ENCODE measurements around the gene GPR180.

GPR180 gene

GRCh38 chr13:94656176-94656575 is 54.5 kb downstream of the GPR180 start:
- DNase-seq (ENCODE audit: low spot score) = no peak

GRCh38 chr13:94656766-94657165 is 55.1 kb downstream of the GPR180 start:
- DNase-seq (ENCODE audit: low spot score) = no peak

- no peak for DNase-seq (ENCODE audit: low spot score)
Measured at GRCh38 chr13:94657167-94657566, 55.5 kb downstream of the GPR180 start.

DNA sequence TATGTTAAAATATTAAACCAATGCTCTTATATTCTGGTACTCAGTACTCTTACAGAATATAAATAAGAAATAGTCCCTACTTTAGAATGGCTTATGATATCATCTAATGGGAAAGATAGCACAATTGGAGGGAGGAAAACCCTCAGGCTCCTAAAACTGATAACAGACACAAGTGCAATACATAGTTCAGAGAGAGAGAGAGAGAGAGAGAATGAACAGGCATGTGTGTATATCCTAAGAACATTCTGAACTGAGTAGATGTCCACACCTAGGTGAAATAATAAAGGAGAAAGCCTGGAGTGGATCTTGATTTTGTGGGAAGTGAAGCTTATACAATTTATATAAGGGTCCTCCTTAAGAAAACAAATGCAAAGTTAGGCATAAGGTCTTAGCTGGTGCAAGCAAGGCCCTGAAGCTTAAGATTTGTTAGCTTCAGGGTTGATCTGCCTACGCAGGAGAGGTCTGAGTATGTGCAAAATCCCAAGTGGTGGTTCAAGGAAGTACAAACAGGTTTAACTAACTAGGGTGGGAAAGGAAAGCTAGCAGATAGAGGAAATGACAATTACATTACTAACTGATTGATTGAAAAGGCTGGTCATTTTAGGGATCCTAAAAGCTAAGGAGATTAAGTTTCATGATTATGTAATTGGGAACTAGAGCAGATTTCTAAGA is 57.4 kb downstream of the GPR180 start:
- no peak for DNase-seq (ENCODE audit: low spot score)

DNA sequence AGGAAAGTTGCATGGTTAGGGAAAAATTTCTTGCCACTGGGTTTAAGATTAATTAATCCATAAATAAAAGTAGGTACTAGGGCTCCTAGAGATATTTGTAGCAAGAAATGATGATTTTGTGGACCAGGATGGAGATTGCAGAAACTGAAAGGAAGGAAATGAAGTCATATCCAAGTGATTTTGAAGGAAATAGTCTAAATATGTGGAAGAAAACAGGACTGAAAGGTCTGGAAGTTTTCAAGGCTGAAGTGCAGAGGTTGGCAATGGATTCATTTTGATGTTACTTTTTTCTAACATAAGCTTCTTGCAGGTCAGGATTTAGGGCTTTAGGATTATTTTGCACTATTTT is 57.9 kb downstream of the GPR180 start:
- no peak for DNase-seq (ENCODE audit: low spot score)

GRCh38 chr13:94660695-94661326 is 59.2 kb downstream of the GPR180 start:
- peak; percentile 7 for DNase-seq (ENCODE audit: low spot score)

- no peak for DNase-seq (ENCODE audit: low spot score)
Measured at GRCh38 chr13:94661406-94661805, 59.7 kb downstream of the GPR180 start.

DNA sequence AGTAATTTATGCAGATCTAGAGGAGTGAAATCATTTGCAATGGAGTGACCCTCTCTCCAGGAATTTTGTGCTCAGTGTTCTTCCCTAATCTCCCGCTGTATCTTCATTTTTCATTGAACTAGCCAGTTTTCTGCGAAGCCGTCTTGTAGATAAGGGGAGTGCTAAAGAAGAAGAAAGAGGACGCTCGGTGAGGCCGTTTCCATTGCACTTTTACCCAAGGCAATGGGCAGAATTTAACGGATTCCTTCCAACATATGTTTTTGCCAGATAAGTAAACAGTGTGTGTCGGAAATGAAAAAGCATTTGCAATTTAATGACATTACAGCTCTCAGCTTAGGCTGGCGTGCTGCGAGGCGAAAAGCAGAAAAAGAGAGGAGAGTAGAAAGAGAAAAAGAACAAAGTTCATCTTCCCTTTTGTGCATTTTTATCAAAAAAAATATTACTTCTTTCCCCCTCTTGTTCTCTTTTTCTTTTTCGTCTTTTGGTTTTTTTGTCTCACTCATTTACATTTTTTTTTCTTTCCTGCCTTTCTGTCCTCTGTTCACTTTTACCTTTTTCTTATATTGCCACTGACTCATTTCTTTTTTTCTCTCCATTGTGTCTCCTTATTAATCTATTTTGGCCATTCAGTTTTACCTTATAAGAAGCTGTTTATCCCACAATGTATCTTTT is 60.8 kb downstream of the GPR180 start:
- DNase-seq (ENCODE audit: low spot score) = no peak

DNA sequence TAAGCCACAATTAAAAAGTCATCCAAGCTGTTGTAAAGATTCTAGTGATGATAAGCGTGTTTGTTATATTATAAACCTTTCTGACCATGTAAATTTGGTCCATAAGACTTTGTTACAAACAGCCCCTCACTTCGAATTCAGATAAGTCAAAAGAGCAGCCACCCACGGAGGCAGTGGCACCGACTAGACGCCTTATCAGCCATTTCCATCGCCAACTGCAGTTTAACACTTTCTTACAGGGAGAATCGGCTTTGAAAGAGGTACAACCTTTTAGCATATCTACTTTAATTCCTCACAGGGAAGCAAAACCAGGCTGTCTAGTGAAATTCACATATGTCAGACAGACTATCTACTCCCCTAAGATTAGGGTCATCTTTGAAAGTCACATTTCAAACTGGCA is 63.2 kb downstream of the GPR180 start:
- DNase-seq (ENCODE audit: low spot score) = no peak

DNA sequence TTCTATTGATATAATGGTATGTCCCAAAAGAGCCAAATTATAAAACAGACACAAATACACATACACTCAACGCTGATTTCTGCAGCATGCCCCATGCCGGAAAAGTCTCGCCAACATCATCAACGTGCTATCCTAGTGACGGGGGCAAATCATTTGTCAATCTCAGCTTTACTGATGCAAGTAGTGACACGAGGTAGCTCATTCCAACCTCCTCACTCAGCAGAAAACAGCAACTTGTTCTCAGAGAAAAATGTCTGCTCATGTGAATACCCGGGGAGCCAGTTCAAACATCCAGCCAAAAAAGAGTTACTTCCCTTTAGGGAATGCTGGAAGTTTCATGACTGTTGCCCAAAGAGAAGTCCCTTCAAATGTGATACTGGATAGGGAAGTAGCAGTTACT is 64.4 kb downstream of the GPR180 start:
- no peak for DNase-seq (ENCODE audit: low spot score)

DNA sequence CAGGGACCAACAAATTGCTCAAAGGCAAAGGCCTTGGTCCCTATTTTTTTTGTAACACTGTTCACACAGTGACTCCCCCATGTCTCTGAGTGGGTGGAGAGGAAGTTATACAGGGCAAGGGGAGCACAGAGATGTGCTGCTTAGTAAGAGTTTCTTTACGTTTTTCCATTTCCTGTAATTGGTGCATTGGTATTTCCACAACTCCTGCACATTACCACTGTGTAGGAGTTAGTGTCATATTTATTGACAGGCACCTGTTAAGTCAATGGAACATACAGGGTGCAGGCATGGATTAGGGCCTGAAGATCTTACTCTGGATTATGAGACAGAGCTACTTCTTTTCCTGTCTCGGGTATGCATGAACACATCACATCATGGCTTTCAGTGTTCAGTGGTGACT is 65.5 kb downstream of the GPR180 start:
- no peak for DNase-seq (ENCODE audit: low spot score)

DNA sequence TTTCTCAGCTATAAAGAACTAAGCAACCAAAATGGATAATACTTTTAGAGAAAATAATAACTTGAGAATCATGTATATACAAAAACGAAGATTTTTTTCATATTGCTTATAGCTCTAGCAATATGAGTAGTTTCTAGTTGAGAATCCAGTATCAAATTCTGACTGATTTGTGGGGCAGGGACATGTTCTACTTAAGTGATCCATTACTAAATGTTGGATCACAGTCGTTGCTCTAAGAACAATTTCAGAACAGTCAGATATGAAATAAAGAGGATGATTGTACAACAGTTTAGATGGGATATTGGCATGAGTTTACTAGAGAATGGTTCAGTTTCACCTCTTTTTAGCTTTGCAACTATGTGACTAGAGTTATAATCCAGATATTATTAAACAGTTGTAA is 70.7 kb downstream of the GPR180 start:
- DNase-seq (ENCODE audit: low spot score) = no peak

- no peak for DNase-seq (ENCODE audit: low spot score)
Measured at GRCh38 chr13:94673851-94674250, 72.2 kb downstream of the GPR180 start.

- peak; percentile 28 for DNase-seq (ENCODE audit: low spot score)
Measured at GRCh38 chr13:94674609-94675348, 73.1 kb downstream of the GPR180 start.

DNA sequence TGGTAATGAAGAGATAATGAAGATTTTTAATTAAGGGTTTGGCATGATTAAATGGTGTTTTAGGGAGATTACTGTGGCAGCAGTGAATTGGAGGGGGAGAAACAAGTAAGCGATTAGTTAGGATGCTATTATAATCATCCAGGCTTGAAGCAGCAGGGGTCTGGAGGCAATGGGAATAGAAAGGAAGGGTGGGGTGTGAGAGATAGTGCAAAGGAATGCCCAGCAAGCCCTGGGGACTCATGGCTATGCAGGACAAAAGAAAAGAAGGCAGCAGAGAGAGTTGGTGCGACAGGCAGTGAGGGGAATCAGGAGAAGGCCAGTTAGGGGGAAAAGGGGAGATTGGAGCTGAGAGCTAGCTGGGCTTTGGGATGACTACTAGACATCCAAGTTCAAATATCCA is 76.1 kb downstream of the GPR180 start:
- DNase-seq (ENCODE audit: low spot score) = no peak

- DNase-seq (ENCODE audit: low spot score) = no peak
Measured at GRCh38 chr13:94678845-94679244, 77.2 kb downstream of the GPR180 start.

GRCh38 chr13:94679614-94680013 is 78.0 kb downstream of the GPR180 start:
- no peak for DNase-seq (ENCODE audit: low spot score)

DNA sequence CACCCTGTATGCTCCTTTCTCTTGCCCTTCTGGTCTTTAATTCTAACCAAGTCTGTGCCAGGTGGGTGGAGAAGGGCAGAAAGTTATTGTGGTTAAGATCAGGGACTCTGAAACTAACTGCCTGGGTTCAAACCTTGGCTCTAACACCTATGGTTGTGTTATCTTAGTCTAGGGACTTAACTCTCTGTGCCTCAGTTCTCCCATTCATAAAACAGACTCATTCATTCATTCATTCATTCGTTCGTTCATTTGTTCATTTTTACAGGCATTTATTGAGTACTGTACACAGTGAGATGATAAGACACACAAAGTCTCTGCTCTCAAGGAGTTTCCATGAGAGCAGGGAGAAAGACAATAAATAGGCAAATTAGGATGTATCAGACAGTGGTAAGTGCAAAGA is 80.6 kb downstream of the GPR180 start:
- DNase-seq (ENCODE audit: low spot score) = no peak

DNA sequence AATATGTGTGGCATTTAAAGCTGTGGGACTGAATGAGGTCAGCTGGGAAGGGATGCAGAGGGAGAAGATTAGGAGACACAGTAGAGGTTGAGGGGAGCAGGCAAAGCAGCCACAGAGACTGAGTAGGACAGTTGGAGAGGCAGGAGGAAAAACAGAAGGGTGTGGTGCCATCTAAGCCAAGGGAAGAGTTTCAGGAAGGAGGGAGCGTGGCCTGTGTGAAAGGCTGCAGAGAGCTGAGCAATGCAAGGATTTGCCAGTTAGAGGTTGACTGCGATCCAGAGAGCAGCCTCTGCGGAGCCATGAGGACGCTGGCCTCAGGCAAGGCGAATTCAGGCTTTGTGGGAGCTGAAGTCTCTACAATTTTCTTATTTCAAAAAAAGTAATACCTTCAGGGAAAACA is 81.8 kb downstream of the GPR180 start:
- DNase-seq (ENCODE audit: low spot score) = no peak
